ENCODE measurements around the gene TEAD3.
"Not testable (repeated sequence)": the region's sequence is repeated elsewhere in the genome, so short reads cannot be mapped to it uniquely, and the experiment has no call there.

The TEAD3 gene

GRCh38 chr6:35439308-35439707 lies 57.6 kb downstream of the TEAD3 start:
- TF ChIP-seq CTCF (IDR thresholded peaks at IDR 0.05; ENCODE audit: low read depth, low read length, missing control alignments), result no peak
- in situ Hi-C loops (cut with HindIII; ENCODE audit: low sequenced_read_pairs), result no loop called here
- DNase-seq (ENCODE audit: low read depth), result no peak
- H3K4me3 ChIP-seq (ENCODE audit: low read depth, low read length), result no peak overlapping the region

DNA sequence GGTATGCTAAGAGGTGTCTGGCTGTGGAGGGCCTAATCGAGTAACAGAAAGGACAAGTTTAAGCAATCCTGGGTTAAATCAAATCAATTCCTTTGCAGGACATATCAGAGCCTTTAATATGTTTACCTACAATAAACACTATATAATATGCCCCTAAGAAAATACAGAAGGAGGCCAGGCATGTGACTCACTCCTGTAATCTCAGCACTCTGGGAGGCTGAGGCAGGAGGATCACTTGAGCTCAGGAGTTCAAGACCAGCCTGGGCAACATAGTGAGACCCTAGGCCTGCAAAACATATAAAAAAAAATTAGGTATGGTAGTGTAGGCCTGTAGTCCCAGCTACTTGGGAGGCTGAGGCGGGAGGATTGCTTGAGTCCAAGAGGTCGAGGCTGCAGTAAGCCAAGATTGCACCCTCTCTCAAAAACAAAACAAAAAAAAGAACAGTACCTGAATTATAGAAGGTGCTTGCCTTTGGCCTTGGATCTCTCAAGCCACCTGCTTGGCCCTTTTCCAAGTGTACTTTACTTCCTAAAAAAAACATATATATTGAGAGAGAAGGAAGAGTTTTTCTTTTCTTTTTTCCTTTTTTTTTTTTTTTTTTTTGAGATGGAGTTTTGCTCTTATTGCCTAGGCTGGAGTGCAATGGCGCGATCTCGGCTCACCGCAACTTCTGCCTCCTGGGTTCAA lies 58.4 kb downstream of the TEAD3 start:
- in situ Hi-C loops (cut with HindIII; ENCODE audit: low sequenced_read_pairs); DNase-seq (ENCODE audit: low read depth); H3K4me3 ChIP-seq (ENCODE audit: low read depth, low read length): not testable (repeated sequence)

- no peak for TF ChIP-seq CTCF (IDR thresholded peaks at IDR 0.05; ENCODE audit: low read depth, low read length, missing control alignments)
- in situ Hi-C loops (cut with HindIII; ENCODE audit: low sequenced_read_pairs), result no loop called here
- H3K4me3 ChIP-seq (ENCODE audit: low read depth, low read length), result no peak overlapping the region
- DNase-seq (ENCODE audit: low read depth), result no peak
Measured at GRCh38 chr6:35436071-35436857, 60.6 kb downstream of the TEAD3 start.

DNA sequence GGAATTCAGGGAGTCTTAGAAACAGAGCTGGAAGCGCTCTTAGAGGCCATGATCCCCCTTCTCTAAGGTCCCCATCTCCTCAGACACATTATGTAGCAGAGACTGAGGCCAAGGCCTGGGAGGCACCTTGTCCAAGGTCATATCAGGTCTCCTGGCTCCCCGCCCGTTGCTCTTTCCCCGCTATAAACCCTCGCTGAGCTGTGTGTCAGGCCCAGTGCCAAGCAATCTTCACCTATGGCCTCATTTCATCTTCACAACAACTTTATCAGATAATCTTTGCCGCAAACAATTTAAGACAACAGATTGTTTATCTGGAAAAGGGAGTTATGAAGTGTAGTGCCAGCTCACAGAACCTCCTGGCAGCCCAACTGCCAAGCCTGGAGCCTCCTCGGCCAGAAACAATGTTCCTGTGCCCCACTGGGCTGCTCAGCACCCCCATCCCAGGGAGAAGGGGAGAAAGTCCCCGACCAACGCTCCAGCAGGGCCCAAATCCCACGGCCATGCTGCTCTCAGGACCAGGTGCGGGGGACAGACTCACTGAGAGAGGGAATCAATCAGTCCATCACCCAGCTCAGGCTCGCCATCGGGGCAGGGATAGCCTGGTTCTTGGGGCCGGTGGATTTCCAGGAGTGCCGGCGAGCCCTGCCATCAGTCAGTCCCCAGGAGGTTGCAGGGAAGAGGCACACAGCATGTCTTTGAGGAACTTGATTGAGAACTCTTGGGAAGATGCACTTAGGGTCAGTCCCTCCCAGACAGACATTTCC lies 61.6 kb downstream of the TEAD3 start:
- no peak for DNase-seq (ENCODE audit: low read depth)
- TF ChIP-seq CTCF (IDR thresholded peaks at IDR 0.05; ENCODE audit: low read depth, low read length, missing control alignments), result no peak
- in situ Hi-C loops (cut with HindIII; ENCODE audit: low sequenced_read_pairs), result no loop called here
- H3K4me3 ChIP-seq (ENCODE audit: low read depth, low read length), result no peak overlapping the region

GRCh38 chr6:35432702-35433101 lies 64.2 kb downstream of the TEAD3 start:
- H3K4me3 ChIP-seq (ENCODE audit: low read depth, low read length); in situ Hi-C loops (cut with HindIII; ENCODE audit: low sequenced_read_pairs): not testable (repeated sequence)

GRCh38 chr6:35432291-35432690 lies 64.6 kb downstream of the TEAD3 start:
- DNase-seq (ENCODE audit: low read depth), result no peak
- in situ Hi-C loops (cut with HindIII; ENCODE audit: low sequenced_read_pairs), result no loop called here
- H3K4me3 ChIP-seq (ENCODE audit: low read depth, low read length), result no peak overlapping the region
- TF ChIP-seq CTCF (IDR thresholded peaks at IDR 0.05; ENCODE audit: low read depth, low read length, missing control alignments), result no peak

More at GRCh38 chr6:35432702-35433101, 64.2 kb downstream of the TEAD3 start:
- not testable (repeated sequence) for DNase-seq (ENCODE audit: low read depth)

DNA sequence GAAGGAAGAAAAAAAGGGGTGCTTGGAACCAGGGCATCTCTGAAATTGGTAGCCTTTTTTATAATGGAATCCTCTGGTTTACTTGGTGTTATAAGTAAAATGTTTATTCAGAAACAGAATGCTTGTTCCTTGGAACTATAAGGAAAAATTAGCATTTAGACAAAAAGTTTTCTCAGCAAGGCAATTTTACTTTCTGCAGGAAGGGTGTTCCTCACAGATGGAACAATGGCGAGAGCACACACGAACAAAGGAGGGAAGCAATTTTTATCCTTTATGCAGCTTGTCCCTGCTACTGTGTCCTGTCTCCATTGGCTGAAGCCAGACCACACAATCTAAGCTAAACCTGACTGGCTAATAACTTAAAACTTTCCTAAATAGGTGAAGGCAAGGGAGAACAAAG lies 67.4 kb downstream of the TEAD3 start:
- TF ChIP-seq CTCF (IDR thresholded peaks at IDR 0.05; ENCODE audit: low read depth, low read length, missing control alignments), result no peak
- in situ Hi-C loops (cut with HindIII; ENCODE audit: low sequenced_read_pairs), result no loop called here
- no peak for DNase-seq (ENCODE audit: low read depth)
- no peak overlapping the region for H3K4me3 ChIP-seq (ENCODE audit: low read depth, low read length)
